Adrenal gland (tissue), 12 donors: ENCODE measurements around the gene PERCC1. TPM values are rescaled to one million over a fixed set of nuclear protein-coding genes. Genes with fewer than 3 reads are reported as not detected.
A peak's percentile ranks its signal among the peaks of the same experiment; 100 is the strongest.

ENCODE experiments used
- DNase-seq, 7 donors: peaks; one replicate each; pipeline ENCODE4 v3.0.0-alpha.2; 2019 to 2020
- H3K27ac ChIP-seq, 5 donors: fragments of 200-600 bp; sonication (generic) in 4 of 5; 1 replicate in 3 of 5; 2 replicates in 2 of 5; pipeline versions ENCODE4 v1.5.1 to v1.8.0; 2016 to 2020; ENCODE audit warnings: mild to moderate bottlenecking in 1 of 5
- H3K27me3 ChIP-seq: fragments of 200-600 bp; 2 replicates; pipeline ENCODE4 v1.8.0; 2021
- H3K36me3 ChIP-seq, 2 donors: fragments of 200-600 bp; replicated peaks in 1 of 2; 1 replicate in 1 of 2; 2 replicates in 1 of 2; pipeline versions ENCODE4 v1.5.1 to v1.8.0; 2018 to 2022
- H3K4me1 ChIP-seq, 2 donors: fragments of 200-600 bp; replicated peaks in 1 of 2; 1 replicate in 1 of 2; 2 replicates in 1 of 2; pipeline versions ENCODE4 v1.5.1 to v1.8.0; 2018 to 2021
- H3K4me3 ChIP-seq, 4 donors: fragments of 200-600 bp; sonication (generic) in 3 of 4; one replicate each; pipeline ENCODE4 v1.5.1; 2016 to 2018
- H3K9me3 ChIP-seq, 3 donors: fragments of 200-600 bp; sonication (generic) in 1 of 3; replicated peaks in 1 of 3; 1 replicate in 2 of 3; 2 replicates in 1 of 3; pipeline versions ENCODE4 v1.5.1 to v1.8.0; 2016 to 2021
- POLR2A ChIP-seq, 2 donors: fragments of 450-650 bp; IDR thresholded peaks; one replicate each; pipeline ENCODE4 v1.6.1; 2017; ENCODE audit warnings: antibody characterized with exemption in 2 of 2, mild to moderate bottlenecking in 2 of 2, moderate library complexity in 1 of 2
- WGBS, 4 donors: extraction: QIAGEN DNeasy Blood & Tissue Kit in 2 of 4; methylation state at CpG; one replicate each; pipeline versions ENCODE4 v1.1.5 to v1.1.7; 2013 to 2017; 5-methylcytosine and 5-hydroxymethylcytosine counted together
- intact Hi-C, 2 donors: fragments of 100-400 bp; cut with DNase I; formaldehyde crosslinking; loops; one replicate each; pipeline versions ENCODE4 v1.14.1 to v1.15.0; 2022 to 2023
- polyA plus RNA-seq, 3 donors: library from polyadenylated mRNA; stranded (reverse); fragments of 200-250 nt in 2 of 3; fragments of 350-450 nt in 1 of 3; fragmentation: Illumina TruSeq in 1 of 3; extraction: RNeasy Lipid Tissue Mini Kit (QIAGEN cat#74804) in 1 of 3; gene quantifications; one replicate each; pipeline ENCODE4 v1.2.3, GENCODE V29; 2013 to 2014
- total RNA-seq, 9 donors: library from RNA; depleted of rRNA in 4 of 9; stranded (reverse); fragments of >200 nt in 4 of 9; fragments of 120-200 nt in 1 of 9; fragmentation: NEBNext Ultra II Directional in 1 of 9; extraction: Animal tissue kit (Norgen Biotek cat#: 25700) in 1 of 9; gene quantifications; one replicate each; pipeline versions ENCODE4 v1.1.0 to v1.2.4, GENCODE V29; 2013 to 2023
- TF ChIP-seq, protein P1 (sequence below), 6 experiments: fragments of 450-650 bp in 4 of 6; fragments of 200-600 bp in 2 of 6; sonication (generic) in 1 of 6; IDR thresholded peaks; 1 replicate in 5 of 6; 2 replicates in 1 of 6; pipeline versions ENCODE4 v1.5.1 to v1.8.0; 2016 to 2021; ENCODE audit warnings: antibody characterized with exemption in 6 of 6, mild to moderate bottlenecking in 2 of 6, moderate library complexity in 1 of 6
- donor health status: healthy with polysubstance abuse.
- donor health status: Bipolar disorder and iron deficiency.
- donor health status: DM: yes; HTN: yes; CAD: no.
- donor health status: DM: no; HTN: no; CAD: no.
- donor health status: DM: no; HTN: no; CAD: no.
- donor health status: DM: yes; HTN: yes; CAD: no.

The PERCC1 gene
- total and polyA plus RNA-seq, 12 donors, result 0.69 TPM; not detected in 11

DNA sequence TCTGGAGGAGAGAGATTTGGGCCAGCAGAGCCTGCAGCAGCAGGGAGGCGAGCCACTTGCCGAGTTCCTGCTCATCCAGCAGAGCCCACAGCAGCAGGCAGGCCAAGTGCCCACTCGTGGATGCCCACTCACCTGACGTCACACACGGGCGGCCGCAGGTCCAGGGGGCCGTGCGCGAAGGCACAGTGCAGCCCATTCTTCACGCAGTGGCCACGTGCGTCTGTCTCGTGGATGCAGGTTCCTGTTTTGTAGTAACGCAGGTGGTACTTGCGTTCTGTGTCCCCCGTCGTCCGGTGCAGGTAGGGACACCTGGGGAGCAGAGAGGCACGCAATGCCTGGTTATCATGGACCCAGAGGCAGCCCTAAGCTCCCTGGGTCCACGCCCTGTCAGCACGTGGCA lies 27.8 kb upstream of the PERCC1 start:
- 81 to 96% (median 93%) methylated on average over 4 to 22 of the region's 22 CpGs for WGBS, 4 donors
- Histone ChIP-seq H3K4me1 (peaks cover 0 to 5% of the 10 kb centered on the region in 2 donors), H3K27me3 (no peaks in the 10 kb centered on the region), H3K36me3 (peaks cover 0 to 50% of the 10 kb centered on the region in 2 donors), H3K9me3 (no peaks in the 10 kb centered on the region), H3K4me3 (no peak overlapping the region), H3K27ac (no peak overlapping the region)
- no peak for DNase-seq
- no peak for TF ChIP-seq POLR2A (IDR thresholded peaks at IDR 0.05)
- TF ChIP-seq, protein P1, sequence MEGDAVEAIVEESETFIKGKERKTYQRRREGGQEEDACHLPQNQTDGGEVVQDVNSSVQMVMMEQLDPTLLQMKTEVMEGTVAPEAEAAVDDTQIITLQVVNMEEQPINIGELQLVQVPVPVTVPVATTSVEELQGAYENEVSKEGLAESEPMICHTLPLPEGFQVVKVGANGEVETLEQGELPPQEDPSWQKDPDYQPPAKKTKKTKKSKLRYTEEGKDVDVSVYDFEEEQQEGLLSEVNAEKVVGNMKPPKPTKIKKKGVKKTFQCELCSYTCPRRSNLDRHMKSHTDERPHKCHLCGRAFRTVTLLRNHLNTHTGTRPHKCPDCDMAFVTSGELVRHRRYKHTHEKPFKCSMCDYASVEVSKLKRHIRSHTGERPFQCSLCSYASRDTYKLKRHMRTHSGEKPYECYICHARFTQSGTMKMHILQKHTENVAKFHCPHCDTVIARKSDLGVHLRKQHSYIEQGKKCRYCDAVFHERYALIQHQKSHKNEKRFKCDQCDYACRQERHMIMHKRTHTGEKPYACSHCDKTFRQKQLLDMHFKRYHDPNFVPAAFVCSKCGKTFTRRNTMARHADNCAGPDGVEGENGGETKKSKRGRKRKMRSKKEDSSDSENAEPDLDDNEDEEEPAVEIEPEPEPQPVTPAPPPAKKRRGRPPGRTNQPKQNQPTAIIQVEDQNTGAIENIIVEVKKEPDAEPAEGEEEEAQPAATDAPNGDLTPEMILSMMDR (IDR thresholded peaks at IDR 0.05), result no peak
- intact Hi-C loops, result loop anchor here in 1 of 2 donors (10.0 kb wide), 1 partner anchor 88 kb away; no protein-coding TSS in a partner anchor

DNA sequence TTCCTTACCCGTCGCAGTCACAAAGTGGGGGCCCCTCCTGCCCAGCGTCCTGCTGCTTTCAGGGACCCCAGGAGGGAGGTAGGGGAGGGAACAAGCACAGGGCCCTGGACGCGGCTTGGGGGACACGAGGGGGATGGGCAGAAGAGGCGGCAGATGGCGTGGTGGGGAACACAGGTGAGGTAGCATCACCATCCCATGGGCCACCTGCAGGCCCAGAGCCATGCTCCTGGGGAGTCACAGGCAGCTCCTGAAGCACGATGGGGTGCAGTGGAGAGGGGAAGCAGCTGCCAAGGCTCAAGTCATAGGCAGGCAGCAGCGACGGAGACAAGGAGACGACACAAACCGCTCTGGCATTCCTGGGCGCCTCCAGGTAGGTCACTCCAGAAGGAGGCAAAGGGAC lies 27.1 kb upstream of the PERCC1 start:
- 90 to 95% (median 91%) methylated on average over 13 to 14 of the region's 14 CpGs for whole genome bisulfite sequencing, 4 donors
- H3K27me3 ChIP-seq, result no peaks in the 10 kb centered on the region
- no peaks in the 10 kb centered on the region for H3K9me3 ChIP-seq
- no peak overlapping the region for H3K27ac ChIP-seq
- peaks cover 0 to 43% of the 10 kb centered on the region in 2 donors for H3K36me3 ChIP-seq
- intact Hi-C loops, result loop anchor here in 1 of 2 donors (10.0 kb wide), 1 partner anchor 89 kb away; no protein-coding TSS in a partner anchor
- no peak overlapping the region for H3K4me3 ChIP-seq
- TF ChIP-seq POLR2A (IDR thresholded peaks at IDR 0.05), result no peak
- TF ChIP-seq, protein P1 (IDR thresholded peaks at IDR 0.05), result no peak
- no peak for DNase-seq
- H3K4me1 ChIP-seq, result peaks cover 3 to 11% of the 10 kb centered on the region in 2 donors

DNA sequence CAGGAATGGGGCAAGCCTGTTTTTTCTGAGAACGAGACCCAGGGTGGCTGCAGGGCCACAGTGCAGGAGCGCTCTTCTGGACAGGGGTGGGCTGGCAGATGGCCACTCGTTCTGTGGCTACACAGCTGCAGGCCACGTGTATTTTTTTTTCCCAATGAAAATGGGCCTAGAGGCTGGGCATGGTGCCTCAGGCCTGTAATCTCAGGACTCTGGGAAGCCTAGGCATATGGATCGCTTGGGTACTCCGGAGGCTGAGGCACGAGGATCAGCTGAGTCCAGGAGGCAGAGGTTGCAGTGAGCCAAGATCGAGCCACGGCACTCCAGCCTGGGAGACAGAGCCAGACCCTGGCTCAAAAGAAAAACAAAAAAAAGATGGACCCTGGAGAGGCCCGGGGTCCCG lies 23.1 kb upstream of the PERCC1 start:
- no peak for TF ChIP-seq POLR2A (IDR thresholded peaks at IDR 0.05)
- TF ChIP-seq, protein P1 (IDR thresholded peaks at IDR 0.05), result no peak
- WGBS, 4 donors, result 21 to 55% (median 27%) methylated on average over 4 to 11 of the region's 11 CpGs
- peak overlapping the region in 1 of 4 donors; percentile 47 for H3K4me3 ChIP-seq
- no peaks in the 10 kb centered on the region for H3K27me3 ChIP-seq
- peak overlapping the region in 2 of 5 donors; percentile 6 to 12 for H3K27ac ChIP-seq
- DNase-seq, result peak in 2 of 7 donors; percentile 39 to 44
- peaks cover 3 to 11% of the 10 kb centered on the region in 2 donors for H3K4me1 ChIP-seq
- H3K9me3 ChIP-seq, result no peaks in the 10 kb centered on the region
- intact Hi-C loops, result loop anchor here in 1 of 2 donors (10.0 kb wide), 1 partner anchor 93 kb away; no protein-coding TSS in a partner anchor
- H3K36me3 ChIP-seq, result peaks cover 0 to 16% of the 10 kb centered on the region in 2 donors

DNA sequence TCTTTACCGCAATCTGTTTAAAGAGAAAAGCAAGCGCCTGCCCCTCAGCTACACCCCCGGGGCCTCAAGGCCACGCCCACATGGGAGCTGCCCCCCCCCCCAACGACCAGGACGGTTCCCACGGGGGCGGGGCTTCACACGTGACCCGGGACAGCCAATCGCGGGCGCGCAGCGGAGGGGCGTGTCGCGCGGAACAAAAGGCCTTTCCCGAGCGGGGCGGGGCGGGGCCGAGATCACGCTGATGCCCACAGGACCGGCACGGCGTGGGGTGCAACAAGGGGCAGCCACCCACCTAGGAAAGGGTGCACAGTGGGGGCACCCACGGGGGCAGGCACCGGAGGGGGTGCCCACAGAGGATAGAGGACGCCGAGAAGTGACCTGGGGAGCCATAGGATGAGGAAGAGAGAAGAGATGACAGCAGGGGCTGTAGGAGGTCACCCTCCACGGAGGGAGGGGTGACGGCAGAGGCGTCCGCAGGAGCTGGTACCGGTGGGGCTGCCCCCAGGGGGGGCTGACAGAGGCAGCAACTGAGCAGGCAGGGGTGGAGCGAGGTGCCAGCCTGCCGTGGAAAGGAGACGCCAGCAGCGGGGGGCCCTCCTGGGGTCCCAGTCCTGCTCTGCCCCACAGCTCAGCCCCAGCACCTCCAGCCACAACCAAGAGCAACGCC lies 22.6 kb upstream of the PERCC1 start:
- intact Hi-C loops, result loop anchor here in 1 of 2 donors (10.0 kb wide), 1 partner anchor 94 kb away; no protein-coding TSS in a partner anchor
- Histone ChIP-seq H3K27ac (peak overlapping the region in 2 of 5 donors; percentile 38 to 47), H3K4me1 (peaks cover 3 to 11% of the 10 kb centered on the region in 2 donors), H3K4me3 (peak overlapping the region in 1 of 4 donors; percentile 47), H3K27me3 (no peaks in the 10 kb centered on the region), H3K36me3 (peaks cover 0 to 12% of the 10 kb centered on the region in 2 donors), H3K9me3 (no peaks in the 10 kb centered on the region)
- TF ChIP-seq POLR2A (IDR thresholded peaks at IDR 0.05), result no peak
- TF ChIP-seq, protein P1 (IDR thresholded peaks at IDR 0.05), result no peak
- peak; percentile 92 to 97 (median 95) for DNase-seq
- 2 to 14% (median 4%) methylated on average over 12 to 42 of the region's 42 CpGs for WGBS, 4 donors
